Endothelial cell of umbilical vein (primary cell): ENCODE results near the gene CIAO3. TPM values are rescaled to one million over a fixed set of nuclear protein-coding genes. Genes with fewer than 3 reads are reported as not detected.

ENCODE experiments used
- BruUV-seq: library from RNA; stranded (reverse); fragments of 400-500 nt; replicated peaks from 2 replicates; lab custom pipeline; 2021; lab: Mats Ljungman, UMichigan
- CTCF ChIA-PET: fragments of 300-600, 350-600 bp; sonication (Branson Sonifier 250); formaldehyde crosslinking; loops from one replicate; lab custom pipeline; 2021; ENCODE audit warnings: antibody characterized with exemption, inconsistent platforms; lab: Charles Lee
- POLR2A ChIA-PET: fragments of 300-600, 350-600 bp; sonication (Branson Sonifier 250); formaldehyde crosslinking; loops from one replicate; lab custom pipeline; 2021; ENCODE audit warnings: antibody characterized with exemption, inconsistent platforms; lab: Charles Lee
- DNase-seq: peaks from one replicate; pipeline ENCODE4 v3.0.0-alpha.2; 2011; ENCODE audit warnings: low read depth, low spot score
- FAIRE-seq: peaks from 2 replicates; lab custom pipeline; 2011; peaks lifted over from hg19 to GRCh38; lab: Jason Lieb, UNC
- H2AFZ ChIP-seq: 2 replicates; pipeline ENCODE4 v1.6.0; 2012; ENCODE audit warnings: low read depth, low read length, control low read depth, inconsistent platforms
- H3K27ac ChIP-seq: 2 replicates; pipeline ENCODE4 v1.5.1; 2011; ENCODE audit warnings: low read depth, mild to moderate bottlenecking, control low read depth, low read length, moderate library complexity; ENCODE audit not compliant: insufficient read depth
- H3K27me3 ChIP-seq, 2 experiments: 2 replicates each; pipeline versions ENCODE4 v1.6.0 to v1.6.1; 2011; ENCODE audit warnings: low read length in 2 of 2, mixed read lengths in 1 of 2; ENCODE audit not compliant: control insufficient read depth in 2 of 2, insufficient read depth in 2 of 2
- H3K36me3 ChIP-seq, 2 experiments: 2 replicates in 1 of 2; 3 replicates in 1 of 2; pipeline ENCODE4 v1.5.1; 2011; ENCODE audit warnings: low read length in 2 of 2, mild to moderate bottlenecking in 1 of 2, moderate library complexity in 1 of 2; ENCODE audit not compliant: control insufficient read depth in 2 of 2, insufficient read depth in 2 of 2; ENCODE audit errors: extremely low read depth in 1 of 2
- H3K4me1 ChIP-seq: 3 replicates; pipeline ENCODE4 v1.5.1; 2011; ENCODE audit warnings: mild to moderate bottlenecking, low read length; ENCODE audit not compliant: control insufficient read depth, insufficient read depth; ENCODE audit errors: extremely low read depth
- H3K4me2 ChIP-seq: 2 replicates; pipeline ENCODE4 v1.6.1; 2011; ENCODE audit warnings: low read length, control low read depth, mixed read lengths; ENCODE audit not compliant: insufficient read depth
- H3K4me3 ChIP-seq, 3 experiments: fragments of 200-600 bp in 1 of 3; sonication (generic), shearing (Covaris generic) in 1 of 3; replicated peaks in 1 of 3; 2 replicates each; pipeline ENCODE4 v1.5.1; 2011 to 2016; ENCODE audit warnings: control low read depth in 3 of 3, low read length in 3 of 3, mild to moderate bottlenecking in 2 of 3, inconsistent platforms in 1 of 3, low read depth in 1 of 3, moderate library complexity in 1 of 3; ENCODE audit not compliant: insufficient read depth in 1 of 3
- H3K79me2 ChIP-seq: 2 replicates; pipeline ENCODE4 v1.6.0; 2012; ENCODE audit warnings: low read length, inconsistent platforms; ENCODE audit not compliant: control insufficient read depth, insufficient read depth
- H3K9ac ChIP-seq: replicated peaks from 2 replicates; pipeline ENCODE3; 2011; ENCODE audit warnings: low read length, control low read depth; ENCODE audit not compliant: insufficient read depth; ENCODE audit errors: extremely low read depth
- H3K9me1 ChIP-seq: replicated peaks from 3 replicates; pipeline ENCODE4 v1.6.0; 2011; ENCODE audit warnings: mild to moderate bottlenecking, low read length; ENCODE audit not compliant: control insufficient read depth, insufficient read depth; ENCODE audit errors: extremely low read depth
- H3K9me3 ChIP-seq: replicated peaks from 2 replicates; pipeline ENCODE4 v1.5.1; 2012; ENCODE audit warnings: low read length, inconsistent platforms; ENCODE audit not compliant: control insufficient read depth, insufficient read depth
- H4K20me1 ChIP-seq: replicated peaks from 2 replicates; pipeline ENCODE3; 2011; ENCODE audit warnings: mild to moderate bottlenecking, low read length; ENCODE audit not compliant: control insufficient read depth, insufficient read depth; ENCODE audit errors: extremely low read depth
- CTCF ChIP-seq, 2 donors: IDR thresholded peaks; 1 replicate in 1 of 2; 2 replicates in 1 of 2; pipeline ENCODE4 v1.5.1; 2011; ENCODE audit warnings: low read length in 2 of 2, mild to moderate bottlenecking in 2 of 2, moderate library complexity in 2 of 2, control low read depth in 1 of 2, inconsistent platforms in 1 of 2, low read depth in 1 of 2; ENCODE audit not compliant: insufficient read depth in 1 of 2; ENCODE audit errors: extremely low read depth in 1 of 2
- EZH2 ChIP-seq: IDR thresholded peaks from 2 replicates; pipeline ENCODE4 v1.6.1; 2012; ENCODE audit warnings: borderline replicate concordance, low read depth, mild to moderate bottlenecking, moderate library complexity, low read length, inconsistent platforms; ENCODE audit not compliant: severe bottlenecking
- FOS ChIP-seq: IDR thresholded peaks from 2 replicates; pipeline ENCODE4 v1.6.1; 2011; ENCODE audit warnings: mild to moderate bottlenecking, low read length, moderate library complexity, borderline replicate concordance; ENCODE audit not compliant: insufficient read depth
- GATA2 ChIP-seq: IDR thresholded peaks from 2 replicates; pipeline ENCODE4 v1.7.0; 2011; ENCODE audit warnings: low read depth, mild to moderate bottlenecking, moderate library complexity, mixed read lengths, low read length; ENCODE audit not compliant: insufficient read length, insufficient read depth
- JUN ChIP-seq: IDR thresholded peaks from 2 replicates; pipeline ENCODE4 v1.6.1; 2011; ENCODE audit warnings: borderline replicate concordance, low read depth; ENCODE audit not compliant: insufficient read length, insufficient read depth
- MAX ChIP-seq: IDR thresholded peaks from 2 replicates; pipeline ENCODE4 v1.6.1; 2011; ENCODE audit not compliant: insufficient read depth, insufficient read length
- MYC ChIP-seq: IDR thresholded peaks from one replicate; pipeline ENCODE4 v1.6.1; 2011; ENCODE audit warnings: mild to moderate bottlenecking, low read depth, low read length
- POLR2A ChIP-seq: IDR thresholded peaks from 2 replicates; pipeline ENCODE4 v1.6.1; 2012; ENCODE audit warnings: low read depth, mild to moderate bottlenecking, control low read depth, low read length
- POLR2AphosphoS5 ChIP-seq: IDR thresholded peaks from 2 replicates; pipeline ENCODE4 v1.6.1; 2012; ENCODE audit warnings: low read depth, mild to moderate bottlenecking, control low read depth, low read length, moderate library complexity; ENCODE audit not compliant: insufficient read depth
- dilution Hi-C: fragments of 300-500 bp; cut with MboI; formaldehyde crosslinking; loops from one replicate; pipeline ENCODE4 v1.15.0; 2019; ENCODE audit warnings: low sequenced_read_pairs; ENCODE audit not compliant: extremely low pct_ligation_motif_present
- intact Hi-C: fragments of 100-400 bp; cut with micrococcal nuclease; formaldehyde crosslinking; loops from one replicate; pipeline ENCODE4 v1.10.0; 2022
- polyA plus RNA-seq, 4 experiments: library from polyadenylated mRNA; depleted of rRNA in 3 of 4; stranded (reverse) in 3 of 4; unstranded in 1 of 4; fragments of >200 nt; gene quantifications; 2 replicates each; pipeline versions ENCODE4 v1.2.1 to v1.2.3, GENCODE V29; 2011 to 2012; ENCODE audit warnings: missing spikeins in 1 of 4
- total RNA-seq: library from RNA; stranded (reverse); gene quantifications from 2 replicates; pipeline ENCODE4 v1.2.3, GENCODE V29; 2021

CIAO3 gene
- total and polyA plus RNA-seq, 2 donors (not counting 3 experiments of a cell fraction or from before 2014, with no cell fraction given): 23.1 to 33.8 TPM

GRCh38 chr16:726188-726437 is 14.7 kb downstream of the CIAO3 start:
- Histone ChIP-seq H3K4me2 (no peak overlapping the region), H3K9me1 (no peaks in the 10 kb centered on the region), H3K4me3 (no peak overlapping the region), H3K27me3 (no peaks in the 10 kb centered on the region), H3K4me1 (peaks cover 19% of the 10 kb centered on the region), H3K9ac (no peak overlapping the region), H3K27ac (no peak overlapping the region), H3K79me2 (no peaks in the 10 kb centered on the region), H3K36me3 (no peaks in the 10 kb centered on the region), H2AFZ (no peak overlapping the region), H4K20me1 (no peaks in the 10 kb centered on the region), H3K9me3 (no peaks in the 10 kb centered on the region)
- FAIRE-seq (no peak), DNase-seq (no peak)
- ChIA-PET POLR2A (no interaction called here), CTCF (interaction anchor here (1.4 to 5.7 kb wide), 3 partner anchors 11 to 62 kb away, joined by 3 to 34 read pairs (median 4); partner anchors contain the start of genes CHTF18, METRN and RPUSD1)
- dilution Hi-C loops: no loop called here
- no TSS peak for BruUV-seq
- intact Hi-C loops: no loop called here
- TF ChIP-seq POLR2A: no peak
- TF ChIP-seq EZH2: no peak
- no peak for TF ChIP-seq POLR2AphosphoS5
- no peak for TF ChIP-seq JUN
- no peak for TF ChIP-seq CTCF (IDR thresholded peaks at IDR 0.05; ENCODE audit: extremely low read depth in 1 of 2, insufficient read depth in 1 of 2, low read depth in 1 of 2, low read length in 2 of 2)
- TF ChIP-seq MAX: no peak
- no peak for TF ChIP-seq MYC
- TF ChIP-seq FOS: no peak
- TF ChIP-seq GATA2: no peak
